Measurements from ENCODE around the gene TAX1BP3.

Gene TAX1BP3

DNA sequence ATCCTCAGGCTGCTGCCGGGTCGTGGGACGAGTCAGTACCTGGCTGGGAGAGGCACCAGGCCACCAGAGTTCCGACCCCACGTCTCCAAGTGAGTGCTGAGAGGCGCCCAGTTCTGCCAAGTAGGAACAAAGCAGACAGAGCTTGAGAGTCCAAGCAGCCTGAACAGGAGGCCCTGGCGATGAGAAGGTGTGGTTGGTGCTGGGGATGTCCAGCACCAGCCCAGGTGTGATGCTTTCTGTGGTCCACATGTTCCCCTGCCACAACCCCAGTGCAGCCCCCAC, 10.8 kb downstream of the TAX1BP3 start:
- no peak for DNase-seq

DNA sequence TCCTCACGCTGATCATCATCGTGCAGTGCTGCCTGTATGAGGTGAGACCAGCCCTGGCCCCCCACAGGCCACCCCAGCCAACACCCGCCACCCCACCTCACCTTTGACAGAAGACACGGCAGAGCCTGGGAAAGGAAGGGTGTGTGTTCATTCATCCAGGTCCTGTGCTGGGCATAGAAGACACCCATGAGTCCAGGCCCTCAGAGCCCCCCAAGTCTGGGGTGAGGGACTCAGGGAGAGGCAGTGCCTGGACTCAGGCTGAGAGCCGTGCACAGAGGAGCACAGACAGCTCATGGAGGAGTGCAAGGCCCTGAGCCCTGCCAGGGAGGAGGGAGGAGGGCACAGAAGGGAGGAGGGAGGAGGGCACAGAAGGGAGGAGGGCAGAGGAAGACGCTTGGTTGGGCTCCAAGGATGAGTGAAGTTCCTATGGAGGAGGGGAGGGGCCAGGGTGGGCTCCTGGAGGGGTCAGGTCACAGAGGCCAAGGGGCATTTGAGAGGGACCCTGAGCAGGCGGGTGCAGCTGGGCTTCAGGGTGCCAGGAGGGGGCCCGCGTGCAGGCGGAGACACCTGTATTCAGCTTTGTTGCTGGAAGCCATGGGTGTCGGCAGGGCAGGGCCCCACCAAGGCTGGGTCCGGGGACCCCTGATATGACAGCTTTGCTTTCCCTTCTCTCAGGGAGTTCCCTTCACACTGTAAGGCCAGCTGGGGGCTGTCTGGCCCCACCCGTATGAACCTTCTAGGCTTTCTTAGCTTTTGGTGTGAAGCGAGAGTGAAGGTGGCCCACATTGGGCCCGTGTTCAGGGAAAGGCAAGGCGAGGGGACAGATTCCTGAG, 11.4 kb downstream of the TAX1BP3 start:
- DNase-seq = no peak

GRCh38 chr17:3656353-3656752, 12.0 kb downstream of the TAX1BP3 start:
- DNase-seq = no peak

GRCh38 chr17:3655766-3656165, 12.6 kb downstream of the TAX1BP3 start:
- no peak for DNase-seq

DNA sequence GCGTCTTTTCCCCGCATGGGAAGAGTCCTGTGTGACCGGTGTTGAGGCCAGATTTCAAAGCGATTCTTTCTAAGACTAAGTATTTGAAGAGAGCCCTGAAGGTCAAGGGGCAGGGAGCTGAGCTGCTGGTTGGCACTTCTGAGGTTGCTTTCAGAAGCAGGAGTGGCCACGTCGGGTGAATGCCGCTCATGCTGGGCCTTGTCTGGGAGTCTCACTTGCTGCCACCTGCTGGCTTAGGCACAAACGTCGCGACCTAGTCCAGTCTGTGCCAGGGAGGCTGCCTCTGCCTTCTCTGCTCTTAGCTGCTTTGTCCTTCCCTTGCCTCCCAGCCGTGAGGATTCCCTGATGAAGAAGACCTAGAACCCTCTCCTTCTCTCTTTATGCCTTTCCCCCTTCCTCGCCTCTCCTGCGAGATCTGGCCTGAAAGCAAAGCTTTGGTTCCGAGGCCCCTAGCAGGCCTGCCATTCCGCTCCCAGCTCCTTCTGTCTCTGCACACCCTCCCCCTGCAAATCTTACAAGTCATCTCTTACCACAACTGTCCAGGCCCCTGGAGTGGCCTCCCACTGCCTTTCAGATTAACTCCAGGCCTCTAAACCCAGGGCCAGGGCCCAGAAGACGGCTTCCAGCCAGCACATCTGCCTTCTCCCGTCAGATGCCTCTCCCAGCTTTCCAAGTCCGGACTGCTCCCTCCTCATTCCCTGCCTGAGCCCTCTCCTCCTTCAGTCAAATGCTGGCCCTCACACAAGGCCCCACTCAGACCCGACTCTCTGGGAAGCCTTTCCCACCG, 20.4 kb downstream of the TAX1BP3 start:
- DNase-seq = peak; percentile 8

- no peak for DNase-seq
Observed at GRCh38 chr17:3647251-3647650, 21.1 kb downstream of the TAX1BP3 start.

- DNase-seq = no peak
Observed at GRCh38 chr17:3645310-3645709, 23.1 kb downstream of the TAX1BP3 start.

DNA sequence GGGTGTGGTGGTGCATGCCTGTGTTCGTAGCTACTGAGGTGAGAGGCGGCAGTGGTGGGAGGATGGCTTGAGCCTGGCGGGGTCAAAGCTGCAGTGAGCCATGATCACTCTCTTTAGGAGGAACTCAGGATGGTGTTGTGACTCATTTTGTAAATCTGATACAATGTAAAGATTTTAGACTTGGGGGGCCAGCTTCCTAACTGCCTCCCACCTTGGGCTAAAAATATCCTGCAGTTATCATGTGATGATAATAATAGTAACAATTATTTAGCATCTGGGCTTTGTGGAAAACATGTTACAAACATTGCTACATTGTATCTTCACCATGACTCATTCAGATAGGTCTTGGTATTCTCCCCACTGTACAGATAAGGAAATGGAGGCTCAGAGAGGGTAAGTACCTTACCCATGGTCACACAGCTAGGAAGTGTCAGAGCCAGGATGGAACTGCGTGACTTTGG, 24.5 kb downstream of the TAX1BP3 start:
- no peak for DNase-seq

DNA sequence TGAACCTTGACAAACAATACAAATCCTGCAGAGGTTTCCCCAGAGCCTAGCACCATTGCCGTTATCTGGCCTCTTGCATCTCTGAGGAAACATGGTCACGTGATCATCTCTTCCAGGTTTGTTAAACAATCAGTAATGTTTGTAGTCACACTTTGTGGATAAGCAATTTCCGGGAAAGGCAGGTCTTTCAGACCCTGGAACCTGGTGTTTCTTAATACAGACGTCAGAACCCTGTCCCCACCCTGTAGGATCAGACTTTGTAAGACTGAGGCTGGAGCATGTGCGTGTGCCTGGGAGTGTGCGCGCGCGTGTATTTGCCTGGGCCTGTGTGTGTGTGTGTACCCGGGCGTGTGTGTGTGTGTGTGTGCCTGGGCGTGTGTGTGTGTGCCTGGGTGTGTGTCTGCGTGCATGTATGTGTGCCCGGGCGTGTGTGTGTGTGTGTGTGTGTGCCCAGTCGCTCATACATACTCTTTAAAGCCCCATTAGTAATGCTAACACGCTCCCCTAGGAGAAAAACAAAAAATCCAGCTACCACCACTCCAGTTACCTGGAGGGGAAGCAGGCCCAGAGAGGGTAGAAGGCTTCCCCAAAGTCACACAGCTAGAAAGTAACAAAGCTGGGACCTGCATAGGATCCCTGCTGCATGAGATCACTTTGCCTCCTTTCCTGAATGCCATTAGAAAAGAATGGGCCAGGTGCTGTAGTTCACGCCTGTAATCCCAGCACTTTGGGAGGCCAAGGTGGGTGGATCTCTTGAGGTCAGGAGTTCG, 26.5 kb downstream of the TAX1BP3 start:
- DNase-seq = no peak

DNA sequence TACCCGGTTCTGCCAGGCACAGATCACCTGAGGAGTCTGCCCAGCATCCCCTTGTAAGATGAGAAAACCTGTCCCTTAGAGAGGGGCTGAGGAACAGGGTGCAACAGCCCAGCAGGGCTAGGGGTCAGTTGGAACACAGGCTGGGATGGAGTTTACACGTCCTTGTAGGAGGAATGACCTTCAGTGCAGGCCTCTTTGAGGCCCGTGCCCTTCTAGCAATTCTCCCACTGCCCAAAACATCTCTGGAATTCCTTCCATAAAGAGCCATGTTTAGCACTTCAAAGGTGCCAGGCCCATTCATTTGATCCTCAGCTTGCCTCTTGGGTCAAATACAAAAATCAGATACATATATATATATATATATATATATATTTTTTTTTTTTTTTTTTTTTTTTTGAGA, 27.4 kb downstream of the TAX1BP3 start:
- no peak for DNase-seq

- no peak for DNase-seq
Observed at GRCh38 chr17:3639981-3640596, 28.3 kb downstream of the TAX1BP3 start.

GRCh38 chr17:3636908-3637373, 31.4 kb downstream of the TAX1BP3 start:
- DNase-seq = no peak

DNA sequence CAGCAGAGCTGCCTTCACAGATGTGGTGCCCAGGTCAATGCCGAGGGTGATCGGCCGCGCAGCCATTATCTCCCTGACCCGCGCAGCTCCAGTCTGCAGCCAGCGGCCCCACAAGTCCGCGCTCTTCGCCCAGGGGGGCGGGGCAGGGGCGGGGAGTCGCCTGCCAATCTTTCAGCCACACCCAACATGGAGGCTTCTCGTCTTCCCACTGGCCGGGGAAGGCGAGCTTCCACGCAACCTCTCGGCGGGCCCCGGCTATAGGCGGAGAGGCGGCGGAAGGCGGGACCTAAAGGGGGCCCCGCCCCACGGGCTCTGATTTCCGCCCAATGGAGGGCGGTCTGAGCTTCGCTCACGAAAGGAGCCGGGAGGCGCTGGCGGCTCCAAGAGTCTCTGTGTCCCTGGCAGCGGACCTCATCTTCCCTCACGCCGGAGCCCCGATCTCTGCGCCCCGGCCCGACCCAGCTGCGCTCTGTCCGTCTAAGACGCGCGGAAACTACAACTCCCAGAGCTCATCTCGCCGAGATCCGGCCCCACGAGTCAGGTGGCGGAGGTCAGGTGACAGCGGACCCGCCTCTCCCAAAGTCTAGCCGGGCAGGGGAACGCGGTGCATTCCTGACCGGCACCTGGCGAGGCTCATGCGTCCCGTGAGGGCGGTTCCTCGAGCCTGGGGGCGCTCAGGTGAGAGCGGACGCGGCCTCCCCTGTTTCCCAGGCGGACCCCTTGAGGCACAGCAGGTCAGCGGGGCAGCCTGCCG, 32.0 kb downstream of the TAX1BP3 start, which contains the start of the genes CTNS and SHPK:
Gene CTNS, plus strand, starts transcription at position 607 of the 754 bp plus-strand sequence. CDS start 3,447 bp downstream, outside the sequence.
Gene SHPK, minus strand, starts transcription at position 97 of the 754 bp plus-strand sequence. Its CDS starts 31 bp downstream, at position 66.
- DNase-seq = peak; percentile 97

DNA sequence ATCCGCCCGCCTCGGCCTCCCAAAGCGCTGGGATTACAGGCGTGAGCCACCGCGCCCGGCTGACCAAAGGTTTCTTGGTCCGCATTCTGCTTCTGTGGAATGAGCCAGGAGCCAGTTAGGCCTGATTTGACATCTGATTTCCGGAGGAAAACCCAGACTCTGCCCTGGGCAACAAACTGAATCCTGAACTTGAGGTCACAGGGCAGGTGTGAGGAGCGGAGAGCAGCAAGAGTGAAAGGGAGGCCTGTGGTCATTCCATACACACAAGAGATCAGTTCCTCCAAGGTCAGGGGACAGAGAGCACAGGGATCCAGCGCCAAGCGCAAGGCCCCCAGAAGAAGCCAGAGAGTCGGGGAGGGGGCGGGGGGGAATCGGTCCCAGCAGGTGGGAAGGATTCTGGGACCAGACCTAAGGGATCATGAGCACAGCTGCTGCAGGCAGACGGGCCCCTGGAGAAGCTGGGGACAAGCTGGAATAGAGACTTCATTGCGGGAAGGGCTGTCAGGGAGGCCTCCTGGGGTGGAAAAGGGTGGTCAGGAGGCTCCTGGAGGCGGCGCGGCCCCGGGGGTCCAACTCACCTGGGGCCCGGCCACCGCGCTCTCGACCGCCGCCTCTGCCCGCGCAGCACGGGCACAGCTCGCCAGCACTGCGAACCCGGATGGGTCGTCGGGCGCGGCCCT, 32.8 kb downstream of the TAX1BP3 start:
- DNase-seq = no peak

GRCh38 chr17:3632287-3632686, 36.1 kb downstream of the TAX1BP3 start:
- DNase-seq = no peak

DNA sequence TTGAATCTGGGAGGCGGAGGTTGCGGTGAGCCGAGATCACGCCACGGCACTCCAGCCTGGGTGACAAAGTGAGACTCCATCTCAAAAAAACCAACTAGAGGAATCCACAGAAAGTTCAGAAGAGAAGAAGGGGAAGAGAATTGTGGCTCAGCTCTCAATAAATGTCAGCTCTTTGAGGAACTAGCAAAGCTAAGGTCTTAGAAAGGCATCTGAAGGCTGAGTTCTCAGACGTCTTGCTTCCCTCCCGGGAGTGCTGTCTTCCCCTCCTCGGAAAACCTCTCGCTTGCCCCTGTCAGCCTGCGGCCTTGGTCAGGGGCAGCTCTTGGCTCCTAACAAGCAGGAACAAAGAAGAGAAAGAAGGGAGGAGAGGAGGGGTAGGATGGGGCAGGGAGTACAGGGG, 37.6 kb downstream of the TAX1BP3 start:
- DNase-seq = no peak

DNA sequence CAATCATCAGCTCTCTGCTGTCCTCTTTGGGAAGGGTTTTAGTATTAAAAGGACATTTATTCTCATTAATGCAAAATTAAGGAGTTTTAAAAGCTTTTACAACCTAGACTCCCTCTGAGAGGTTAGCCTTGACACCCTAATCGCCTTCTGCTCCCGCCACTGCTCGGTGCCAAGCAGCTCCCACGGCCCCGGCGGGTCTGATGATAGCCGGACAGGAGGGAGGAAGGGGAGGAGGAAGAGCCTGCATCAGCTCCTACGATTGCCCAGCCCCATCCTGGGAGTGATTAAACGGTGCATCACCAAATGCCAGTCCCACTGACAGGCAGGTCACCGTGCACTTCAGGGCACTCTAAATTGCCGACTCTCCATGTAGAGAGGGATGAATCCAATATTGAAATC, 40.6 kb downstream of the TAX1BP3 start:
- no peak for DNase-seq

DNA sequence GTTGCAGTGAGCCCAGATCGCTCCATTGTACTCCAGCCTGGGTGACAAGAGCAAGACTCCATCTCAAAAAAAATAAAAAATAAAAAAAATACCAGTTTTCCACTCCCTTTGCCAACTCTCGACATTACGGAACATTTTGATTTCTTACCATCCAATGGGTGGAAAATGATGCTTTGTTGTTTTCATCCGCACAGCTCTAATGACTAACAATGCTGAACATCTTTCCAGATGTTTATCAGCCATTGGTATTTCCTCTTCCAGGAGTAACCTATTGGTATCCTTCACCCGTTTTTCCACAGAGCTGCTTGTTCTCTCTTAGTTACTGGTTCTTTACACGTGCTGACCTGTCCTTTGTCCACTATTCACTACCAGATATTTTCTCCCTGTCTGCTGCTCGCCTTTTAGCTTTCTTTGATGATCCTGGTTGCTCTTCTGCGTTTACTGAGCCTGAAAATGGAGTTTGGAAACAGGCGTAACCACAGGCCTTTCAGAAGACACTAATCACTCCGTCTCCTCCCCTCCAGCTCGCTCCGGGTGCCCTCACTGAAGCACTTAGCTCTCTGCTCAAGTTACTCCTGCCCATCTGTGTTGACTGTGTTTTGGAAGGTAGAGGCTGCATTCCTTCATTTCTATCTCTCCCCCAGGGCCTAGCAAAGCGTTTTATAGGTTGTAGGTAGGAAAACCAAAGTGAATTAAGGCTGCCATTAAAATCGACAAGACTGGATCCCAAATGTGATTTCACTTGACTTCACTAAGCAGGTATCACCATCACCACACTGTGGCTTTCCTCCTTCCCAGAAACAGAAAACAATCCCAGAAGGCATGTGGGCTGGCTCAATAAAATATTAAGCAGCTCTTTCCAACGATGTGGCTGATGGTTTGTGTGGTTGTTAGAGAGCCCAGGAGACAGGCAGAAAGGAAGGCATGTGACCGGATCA, 41.3 kb downstream of the TAX1BP3 start:
- no peak for DNase-seq

DNA sequence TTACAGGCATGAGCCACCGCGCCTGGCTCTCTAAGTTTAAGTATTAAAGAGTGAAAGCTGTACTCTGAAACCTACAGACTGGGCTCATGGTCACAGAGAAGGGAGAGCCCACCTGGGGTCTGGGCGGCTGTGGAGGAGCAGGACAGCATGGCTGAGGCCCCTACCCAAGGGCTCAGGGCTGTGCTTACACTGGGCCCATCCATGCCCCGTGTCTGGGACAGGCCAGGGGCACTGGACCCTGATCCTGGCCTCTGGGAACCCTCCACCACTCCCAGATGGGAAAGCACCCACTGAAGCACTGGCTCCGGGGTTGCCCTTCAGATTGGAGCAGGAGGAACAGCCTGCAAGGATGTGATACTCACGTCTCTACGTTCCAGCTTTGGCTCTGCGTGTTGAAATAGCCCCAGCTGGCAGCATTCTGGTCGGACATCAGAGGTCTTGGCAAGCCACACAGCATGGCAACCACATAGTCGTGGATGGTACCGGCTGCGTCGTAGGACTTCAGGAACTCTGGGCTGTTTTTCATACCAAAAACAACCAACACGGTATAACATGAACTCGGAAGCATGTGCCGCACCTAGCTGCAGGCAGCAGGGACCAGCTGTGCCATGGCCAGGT, 45.3 kb downstream of the TAX1BP3 start:
- no peak for DNase-seq
